DND-41 (cell line): Measurements from ENCODE around the gene HCN1.

Experiments
- CTCF ChIP-seq: IDR thresholded peaks from 2 replicates; pipeline ENCODE4 v1.5.1; 2012; ENCODE audit warnings: borderline replicate concordance, low read length, moderate library complexity, mild to moderate bottlenecking; ENCODE audit not compliant: poor library complexity, severe bottlenecking; ENCODE audit errors: extremely low read depth
- EZH2 ChIP-seq: IDR thresholded peaks from 3 replicates; pipeline ENCODE4 v1.6.1; 2012; ENCODE audit warnings: borderline replicate concordance, low read depth, mild to moderate bottlenecking, moderate library complexity, low read length, inconsistent platforms; ENCODE audit not compliant: severe bottlenecking

- TF ChIP-seq CTCF (no peak), EZH2 (no peak)
Observed at GRCh38 chr5:45509371-45509770, 186.8 kb downstream of the HCN1 start.
